Gastroesophageal sphincter (tissue), 4 donors: Measurements from ENCODE around the gene SZT2. TPM values are rescaled to one million over a fixed set of nuclear protein-coding genes. Genes with fewer than 3 reads are reported as not detected.

ENCODE experiments used
- ATAC-seq: fragments of 150-250 bp; one replicate; pipeline ENCODE4 v1.9.1; 2016; ENCODE audit warnings: mild to moderate bottlenecking, moderate library complexity
- H3K27ac ChIP-seq, 4 donors: fragments of 200-600 bp; sonication (generic) in 3 of 4; 1 replicate in 3 of 4; 2 replicates in 1 of 4; pipeline ENCODE4 v1.5.1; 2016 to 2019
- H3K27me3 ChIP-seq: fragments of 200-600 bp; sonication (generic); one replicate; pipeline ENCODE4 v1.5.1; 2019
- H3K36me3 ChIP-seq, 2 donors: fragments of 200-600 bp; sonication (generic); one replicate each; pipeline ENCODE4 v1.5.1; 2019; ENCODE audit warnings: control low read depth in 1 of 2
- H3K4me1 ChIP-seq, 3 donors: fragments of 200-600 bp; sonication (generic); 1 replicate in 2 of 3; 2 replicates in 1 of 3; pipeline ENCODE4 v1.5.1; 2016 to 2019; ENCODE audit warnings: control low read depth in 2 of 3
- H3K4me3 ChIP-seq, 2 donors: fragments of 200-600 bp; sonication (generic); one replicate each; pipeline ENCODE4 v1.5.1; 2019; ENCODE audit warnings: mild to moderate bottlenecking in 1 of 2, moderate library complexity in 1 of 2
- H3K9me3 ChIP-seq, 3 donors: fragments of 200-600 bp; sonication (generic); one replicate each; pipeline ENCODE4 v1.5.1; 2017 to 2019; ENCODE audit warnings: control low read depth in 2 of 3
- CTCF ChIP-seq, 4 experiments: fragments of 200-600 bp in 2 of 4; fragments of 450-650 bp in 2 of 4; sonication (generic) in 1 of 4; IDR thresholded peaks; one replicate each; pipeline ENCODE4 v1.5.1; 2017 to 2019; ENCODE audit warnings: antibody characterized with exemption in 4 of 4, mild to moderate bottlenecking in 2 of 4, moderate library complexity in 2 of 4
- EP300 ChIP-seq: sonication (generic); formaldehyde crosslinking; IDR thresholded peaks from one replicate; pipeline ENCODE4 v1.6.1; 2017; ENCODE audit warnings: antibody characterized with exemption, mild to moderate bottlenecking
- POLR2A ChIP-seq, 2 donors: fragments of 450-650 bp; IDR thresholded peaks; one replicate each; pipeline ENCODE4 v1.6.1; 2017; ENCODE audit warnings: antibody characterized with exemption in 2 of 2, mild to moderate bottlenecking in 2 of 2, moderate library complexity in 1 of 2
- POLR2AphosphoS5 ChIP-seq: sonication (generic); formaldehyde crosslinking; IDR thresholded peaks from one replicate; pipeline ENCODE4 v1.6.1; 2017; ENCODE audit warnings: antibody characterized with exemption
- WGBS, 2 donors: methylation state at CpG; one replicate each; pipeline ENCODE4 v1.1.5; 2018; ENCODE audit warnings: low coverage in 1 of 2; 5-methylcytosine and 5-hydroxymethylcytosine counted together
- total RNA-seq, 4 donors: library from RNA; depleted of rRNA; stranded (reverse); fragments of >200 nt; gene quantifications; one replicate each; pipeline ENCODE4 v1.1.0, GENCODE V29; 2016

The SZT2 gene
- total RNA-seq, 4 donors from 2014 or later, result 13.1 to 40.0 (median 35.1) TPM

GRCh38 chr1:43426221-43426620, 36.5 kb downstream of the SZT2 start:
- 86 to 89% methylated on average over 5 to 6 of the region's 11 CpGs for WGBS, 2 donors
- Histone ChIP-seq H3K27me3 (no peaks in the 10 kb centered on the region), H3K36me3 (peaks cover 0 to 100% of the 10 kb centered on the region in 2 donors), H3K4me3 (no peak overlapping the region), H3K27ac (no peak overlapping the region), H3K9me3 (no peaks in the 10 kb centered on the region), H3K4me1 (no peaks in the 10 kb centered on the region)
- no peak for ATAC-seq
- TF ChIP-seq POLR2AphosphoS5, result no peak
- TF ChIP-seq CTCF (IDR thresholded peaks at IDR 0.05), result no peak
- no peak for TF ChIP-seq EP300
- TF ChIP-seq POLR2A (IDR thresholded peaks at IDR 0.05), result no peak

GRCh38 chr1:43427524-43427923, 37.8 kb downstream of the SZT2 start:
- no peak for ATAC-seq
- WGBS, 2 donors, result 79% methylated on average over 8 of the region's 14 CpGs; no CpG with 5 or more reads in 1 of the 2 donors
- peaks cover 0 to 100% of the 10 kb centered on the region in 2 donors for H3K36me3 ChIP-seq
- no peaks in the 10 kb centered on the region for H3K27me3 ChIP-seq
- no peak for TF ChIP-seq EP300
- TF ChIP-seq POLR2A (IDR thresholded peaks at IDR 0.05), result no peak
- no peak for TF ChIP-seq CTCF (IDR thresholded peaks at IDR 0.05)
- TF ChIP-seq POLR2AphosphoS5, result no peak
- no peaks in the 10 kb centered on the region for H3K9me3 ChIP-seq
- no peaks in the 10 kb centered on the region for H3K4me1 ChIP-seq
- no peak overlapping the region for H3K27ac ChIP-seq
- no peak overlapping the region for H3K4me3 ChIP-seq

GRCh38 chr1:43427941-43428340, 38.2 kb downstream of the SZT2 start:
- no peak for ATAC-seq
- peaks cover 0 to 100% of the 10 kb centered on the region in 2 donors for H3K36me3 ChIP-seq
- H3K27me3 ChIP-seq, result no peaks in the 10 kb centered on the region
- H3K9me3 ChIP-seq, result no peaks in the 10 kb centered on the region
- no peak overlapping the region for H3K4me3 ChIP-seq
- H3K27ac ChIP-seq, result no peak overlapping the region
- no peak for TF ChIP-seq EP300
- TF ChIP-seq CTCF (IDR thresholded peaks at IDR 0.05), result no peak
- no peak for TF ChIP-seq POLR2AphosphoS5
- 68% methylated on average over 3 of the region's 9 CpGs; no CpG with 5 or more reads in 1 of the 2 donors for WGBS, 2 donors
- no peaks in the 10 kb centered on the region for H3K4me1 ChIP-seq

- ATAC-seq, result no peak
- no peaks in the 10 kb centered on the region for H3K27me3 ChIP-seq
- WGBS, 2 donors, result 100% methylated on average over 1 of the region's 5 CpGs; no CpG with 5 or more reads in 1 of the 2 donors
- no peak overlapping the region for H3K4me3 ChIP-seq
- TF ChIP-seq POLR2AphosphoS5, result no peak
- no peak for TF ChIP-seq CTCF (IDR thresholded peaks at IDR 0.05)
- TF ChIP-seq POLR2A (IDR thresholded peaks at IDR 0.05), result no peak
- no peak for TF ChIP-seq EP300
- no peaks in the 10 kb centered on the region for H3K9me3 ChIP-seq
- peaks cover 0 to 100% of the 10 kb centered on the region in 2 donors for H3K36me3 ChIP-seq
- H3K27ac ChIP-seq, result no peak overlapping the region
- H3K4me1 ChIP-seq, result peaks cover 0 to 13% (median 3%) of the 10 kb centered on the region in 3 donors
These were observed 41.1 kb downstream of the SZT2 start for GRCh38 chr1:43430831-43431230.

- Histone ChIP-seq H3K4me1 (peaks cover 0 to 21% (median 8%) of the 10 kb centered on the region in 3 donors), H3K36me3 (peaks cover 0 to 97% of the 10 kb centered on the region in 2 donors), H3K9me3 (no peaks in the 10 kb centered on the region), H3K4me3 (no peak overlapping the region), H3K27me3 (no peaks in the 10 kb centered on the region), H3K27ac (no peak overlapping the region)
- 90 to 100% methylated on average over 3 of the region's 9 CpGs for WGBS, 2 donors
- TF ChIP-seq EP300, result no peak
- no peak for TF ChIP-seq POLR2AphosphoS5
- TF ChIP-seq POLR2A (IDR thresholded peaks at IDR 0.05), result no peak
- TF ChIP-seq CTCF (IDR thresholded peaks at IDR 0.05), result no peak
- ATAC-seq, result no peak
These were observed 42.0 kb downstream of the SZT2 start for GRCh38 chr1:43431676-43432075.
